B cell (primary cell): ENCODE data around the gene AUP1.

Experiments
- EZH2 ChIP-seq: IDR thresholded peaks from 2 replicates; pipeline ENCODE4 v1.6.1; 2012; ENCODE audit warnings: borderline replicate concordance, low read depth, mild to moderate bottlenecking, moderate library complexity, low read length; ENCODE audit not compliant: insufficient read depth, poor library complexity, severe bottlenecking
- TF ChIP-seq, protein P1 (sequence below): fragments of 200-600 bp; IDR thresholded peaks from one replicate; pipeline ENCODE4 v1.8.0; 2022; ENCODE audit warnings: antibody characterized with exemption, mild to moderate bottlenecking

DNA sequence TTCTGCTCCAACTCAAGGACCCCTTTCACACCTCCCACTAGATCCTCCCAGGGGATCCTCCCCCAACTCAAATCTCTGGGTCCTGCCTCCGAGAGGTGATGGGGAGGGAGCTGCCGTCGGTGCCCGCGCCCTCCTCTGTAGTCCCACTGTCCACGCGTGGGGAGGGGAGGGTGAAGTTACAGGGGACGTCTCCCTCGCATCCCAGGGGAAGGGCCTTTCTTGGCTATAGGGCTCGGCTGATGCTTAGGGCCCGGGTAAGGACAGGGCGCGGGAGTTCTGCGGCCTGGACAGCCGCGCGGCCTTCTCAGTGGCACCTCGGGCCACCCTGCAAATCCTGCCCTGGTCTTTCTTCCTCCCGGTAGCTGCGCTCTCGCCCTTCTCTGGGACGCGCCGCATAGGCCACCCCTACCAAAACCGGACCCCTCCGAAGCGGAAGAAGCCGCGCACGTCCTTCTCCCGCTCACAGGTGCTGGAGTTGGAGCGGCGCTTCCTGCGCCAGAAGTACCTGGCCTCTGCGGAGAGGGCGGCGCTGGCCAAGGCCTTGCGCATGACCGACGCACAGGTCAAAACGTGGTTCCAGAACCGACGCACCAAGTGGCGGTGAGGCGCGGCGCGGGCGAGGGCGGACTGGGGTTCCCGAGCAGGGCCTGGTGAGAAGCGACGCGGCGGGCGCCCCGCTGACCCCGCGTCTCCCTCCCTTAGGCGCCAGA is 14.1 kb downstream of the AUP1 start:
- TF ChIP-seq, protein P1, sequence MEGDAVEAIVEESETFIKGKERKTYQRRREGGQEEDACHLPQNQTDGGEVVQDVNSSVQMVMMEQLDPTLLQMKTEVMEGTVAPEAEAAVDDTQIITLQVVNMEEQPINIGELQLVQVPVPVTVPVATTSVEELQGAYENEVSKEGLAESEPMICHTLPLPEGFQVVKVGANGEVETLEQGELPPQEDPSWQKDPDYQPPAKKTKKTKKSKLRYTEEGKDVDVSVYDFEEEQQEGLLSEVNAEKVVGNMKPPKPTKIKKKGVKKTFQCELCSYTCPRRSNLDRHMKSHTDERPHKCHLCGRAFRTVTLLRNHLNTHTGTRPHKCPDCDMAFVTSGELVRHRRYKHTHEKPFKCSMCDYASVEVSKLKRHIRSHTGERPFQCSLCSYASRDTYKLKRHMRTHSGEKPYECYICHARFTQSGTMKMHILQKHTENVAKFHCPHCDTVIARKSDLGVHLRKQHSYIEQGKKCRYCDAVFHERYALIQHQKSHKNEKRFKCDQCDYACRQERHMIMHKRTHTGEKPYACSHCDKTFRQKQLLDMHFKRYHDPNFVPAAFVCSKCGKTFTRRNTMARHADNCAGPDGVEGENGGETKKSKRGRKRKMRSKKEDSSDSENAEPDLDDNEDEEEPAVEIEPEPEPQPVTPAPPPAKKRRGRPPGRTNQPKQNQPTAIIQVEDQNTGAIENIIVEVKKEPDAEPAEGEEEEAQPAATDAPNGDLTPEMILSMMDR: no peak
- peak; percentile 56 for TF ChIP-seq EZH2
